ENCODE measurements around the gene HNRNPLL. TPM values are rescaled to one million over a fixed set of nuclear protein-coding genes. Genes with fewer than 3 reads are reported as not detected.

HNRNPLL gene
- total RNA-seq, 1 donor from 2014 or later = 80.2 TPM

Other genes with a start within 250 kb of the HNRNPLL start
- 43.6 and 43.9 TPM in 2 replicates for gene ATL2, start 225.7 kb downstream of the HNRNPLL start, total RNA-seq
- gene GALM, start 63.2 kb upstream of the HNRNPLL start, total RNA-seq = 52.4 and 57.6 TPM in 2 replicates
- gene SRSF7, start 148.4 kb upstream of the HNRNPLL start, total RNA-seq = 257 and 272 TPM in 2 replicates
- 15.7 and 18.3 TPM in 2 replicates for gene GEMIN6, start 175.3 kb upstream of the HNRNPLL start, total RNA-seq

Data from T-helper 1 cell treated with Interleukin-12 subunit alpha and Interleukin-12 subunit beta and Interleukin-4 antibody, amounts not matched to agents 30 ng/mL and 1 ng/mL, for 36 hours (primary cell).